Measurements from ENCODE around the gene FAM98B. TPM values are rescaled to one million over a fixed set of nuclear protein-coding genes. Genes with fewer than 3 reads are reported as not detected.
"Not testable (repeated sequence)": the region's sequence is repeated elsewhere in the genome, so short reads cannot be mapped to it uniquely, and the experiment has no call there.

Gene FAM98B
- 4.7 and 6.6 TPM in 2 replicates for total RNA-seq
- polyA plus RNA-seq (2012), result 7.8 TPM

DNA sequence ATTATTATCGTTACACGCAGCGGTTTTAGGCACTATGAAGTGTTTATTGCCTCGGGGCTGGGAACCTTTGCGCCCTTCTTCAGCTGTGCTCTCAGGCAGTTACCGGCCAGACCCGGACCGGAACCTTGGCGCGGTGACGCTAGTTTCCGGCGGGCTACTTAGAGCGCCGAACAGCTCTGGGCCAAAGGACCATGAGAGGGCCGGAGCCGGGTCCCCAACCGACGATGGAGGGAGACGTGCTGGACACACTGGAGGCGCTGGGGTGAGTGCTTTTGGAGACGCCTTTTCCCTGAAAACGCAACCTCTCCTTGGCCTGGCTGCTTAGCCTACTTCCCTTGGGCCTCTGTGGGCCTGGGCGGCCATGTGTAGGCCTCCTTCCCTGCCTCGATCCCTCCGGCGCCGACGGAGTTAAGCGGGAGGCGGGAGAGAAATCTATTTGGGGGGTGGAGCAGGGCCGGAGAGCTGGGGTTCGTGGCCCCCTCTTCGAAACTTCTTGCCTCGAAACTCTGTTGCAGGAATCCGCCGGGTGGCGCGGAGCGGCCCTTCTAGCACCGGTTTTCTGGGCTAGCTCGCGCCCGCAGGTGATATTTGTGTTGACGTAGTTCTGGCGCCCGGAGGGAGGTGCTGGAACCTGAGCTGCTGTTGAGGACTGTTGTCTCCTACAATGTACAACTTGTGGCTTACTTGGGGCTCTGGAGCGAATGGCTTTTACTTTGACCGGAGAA, at the start of gene FAM98B:
TSS of gene FAM98B (plus strand) at position 157 of the 725 bp plus-strand sequence. CDS start at position 192, 35 bp downstream.
- peak; percentile 95 for DNase-seq (ENCODE audit: low read depth)

- no peak for DNase-seq (ENCODE audit: low read depth)
These were observed 47.5 kb upstream of the FAM98B start for GRCh38 chr15:38406436-38406835.

DNA sequence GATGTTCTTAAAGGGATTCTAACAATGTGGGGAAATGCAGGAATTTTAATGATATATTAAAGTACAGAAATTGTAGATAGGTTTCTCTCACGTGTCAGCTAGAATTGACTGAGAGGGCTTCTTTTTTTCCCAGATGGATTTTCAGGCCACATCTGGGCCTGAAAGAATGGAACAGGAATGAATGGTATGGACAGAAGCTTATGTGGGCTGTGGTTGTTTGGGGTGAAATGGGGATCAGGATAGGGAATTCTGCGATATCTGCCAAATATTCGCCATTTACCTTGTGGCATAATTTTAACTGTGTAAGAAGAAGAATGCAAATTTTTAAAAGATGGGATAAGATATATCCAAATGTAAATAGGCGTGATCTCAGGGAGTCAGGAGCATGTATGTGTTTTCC, 45.4 kb upstream of the FAM98B start:
- no peak for DNase-seq (ENCODE audit: low read depth)

GRCh38 chr15:38411902-38412301, 42.0 kb upstream of the FAM98B start:
- no peak for DNase-seq (ENCODE audit: low read depth)

DNA sequence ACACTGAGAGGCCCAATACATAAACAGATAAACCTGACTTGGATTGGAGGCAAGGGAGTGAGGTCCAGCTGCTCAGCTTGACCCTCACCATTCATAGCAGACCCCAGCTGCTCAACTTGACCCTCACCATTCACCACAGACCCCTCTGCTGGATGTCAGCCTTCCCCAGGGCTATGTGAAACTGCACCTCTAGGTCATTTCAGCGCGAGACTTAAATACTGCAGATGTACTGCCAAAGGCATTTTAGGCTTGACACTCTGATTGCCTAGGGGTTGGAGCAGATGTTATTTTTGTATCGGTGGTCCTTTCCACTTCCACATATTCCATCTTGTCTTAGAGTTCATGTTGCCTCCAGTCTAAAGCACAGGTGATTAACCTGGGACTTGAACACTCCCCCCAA, 41.5 kb upstream of the FAM98B start:
- DNase-seq (ENCODE audit: low read depth), result no peak

GRCh38 chr15:38414357-38414756, 39.6 kb upstream of the FAM98B start:
- DNase-seq (ENCODE audit: low read depth), result peak; percentile 79

DNA sequence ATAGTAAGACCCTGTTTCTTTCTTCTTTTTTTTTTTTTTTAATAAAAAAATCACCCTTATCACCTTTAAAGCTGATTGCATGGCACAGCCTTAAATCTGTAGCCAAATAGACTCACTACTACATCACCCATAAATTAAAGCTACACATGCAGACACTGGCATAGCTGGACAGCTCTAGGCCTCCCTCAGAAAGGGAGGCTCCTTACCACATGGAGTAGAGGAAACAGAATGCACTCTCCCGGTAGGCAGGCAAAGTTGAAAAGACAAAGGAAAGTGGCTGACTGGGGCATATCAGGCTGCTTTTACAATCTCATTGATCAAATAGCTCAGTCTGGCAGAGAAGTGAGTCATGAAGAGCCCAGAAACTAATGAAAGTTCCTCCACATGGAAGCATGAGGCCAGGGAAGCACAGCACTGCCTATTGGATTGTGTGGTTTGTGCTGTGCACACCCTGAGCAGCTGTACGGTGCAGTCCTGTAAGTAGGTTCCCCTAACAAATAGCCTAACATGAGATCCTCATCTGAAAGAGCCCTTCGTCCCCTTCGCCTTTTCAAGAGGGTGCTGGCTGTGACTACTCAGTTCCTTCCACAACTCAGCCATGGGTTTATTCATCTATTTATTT, 32.7 kb upstream of the FAM98B start:
- DNase-seq (ENCODE audit: low read depth), result no peak

- DNase-seq (ENCODE audit: low read depth), result no peak
These were observed 29.8 kb upstream of the FAM98B start for GRCh38 chr15:38424101-38424552.

- no peak for DNase-seq (ENCODE audit: low read depth)
These were observed 28.7 kb upstream of the FAM98B start for GRCh38 chr15:38425269-38425668.

- DNase-seq (ENCODE audit: low read depth), result no peak
These were observed 26.5 kb upstream of the FAM98B start for GRCh38 chr15:38427380-38427779.

DNA sequence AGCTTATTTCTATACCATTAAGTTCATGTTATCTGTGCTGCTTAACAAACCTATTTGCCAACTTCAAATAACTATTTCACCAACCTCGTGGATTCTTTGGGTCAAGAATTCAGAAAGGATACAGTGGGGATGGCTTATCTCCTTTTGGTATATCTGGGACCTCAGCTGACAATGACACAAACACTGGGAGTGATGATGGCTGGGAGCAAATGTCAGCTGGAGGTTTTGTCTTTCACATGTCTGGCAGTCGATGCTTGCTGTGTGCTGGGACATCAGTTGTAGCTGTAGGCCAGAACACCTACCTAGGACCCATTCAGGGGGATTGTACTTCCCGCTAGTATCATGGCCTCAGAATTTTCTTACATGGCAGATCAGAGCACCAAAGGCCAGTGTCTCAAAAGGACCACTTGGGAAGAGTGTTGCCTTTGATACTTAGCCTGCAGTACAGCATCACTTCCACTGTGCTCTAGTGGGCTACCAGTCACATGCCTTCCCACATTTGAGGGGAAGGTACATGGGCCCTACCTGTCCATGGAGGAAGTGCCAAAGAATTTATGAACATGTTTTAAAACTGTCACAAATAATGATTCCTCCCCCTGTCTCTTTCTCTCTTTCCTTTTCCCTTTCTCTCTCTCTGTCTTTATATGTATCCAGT, 23.7 kb upstream of the FAM98B start:
- peak; percentile 7 for DNase-seq (ENCODE audit: low read depth)

- DNase-seq (ENCODE audit: low read depth), result no peak
These were observed 16.9 kb upstream of the FAM98B start for GRCh38 chr15:38436993-38437392.

DNA sequence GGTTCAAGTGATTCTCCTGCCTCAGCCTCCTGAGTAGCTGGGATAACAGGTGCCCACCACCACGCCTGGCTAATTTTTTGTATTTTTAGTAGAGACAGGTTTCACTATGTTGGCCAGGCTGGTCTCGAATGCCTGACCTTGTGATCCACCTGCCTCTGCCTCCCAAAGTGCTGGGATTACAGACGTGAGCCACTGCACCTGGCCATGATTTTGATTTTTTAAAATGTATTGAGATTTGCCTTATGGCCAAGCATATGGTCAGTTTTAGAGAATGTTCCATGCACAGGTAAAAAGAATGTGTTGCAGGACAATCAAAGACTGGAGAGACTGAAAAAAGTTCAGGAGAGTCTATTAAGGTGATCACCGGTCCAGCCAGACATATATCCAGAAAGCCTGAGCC, 16.3 kb upstream of the FAM98B start:
- DNase-seq (ENCODE audit: low read depth), result not testable (repeated sequence)

- DNase-seq (ENCODE audit: low read depth), result no peak
These were observed 15.6 kb upstream of the FAM98B start for GRCh38 chr15:38438031-38438986.

DNA sequence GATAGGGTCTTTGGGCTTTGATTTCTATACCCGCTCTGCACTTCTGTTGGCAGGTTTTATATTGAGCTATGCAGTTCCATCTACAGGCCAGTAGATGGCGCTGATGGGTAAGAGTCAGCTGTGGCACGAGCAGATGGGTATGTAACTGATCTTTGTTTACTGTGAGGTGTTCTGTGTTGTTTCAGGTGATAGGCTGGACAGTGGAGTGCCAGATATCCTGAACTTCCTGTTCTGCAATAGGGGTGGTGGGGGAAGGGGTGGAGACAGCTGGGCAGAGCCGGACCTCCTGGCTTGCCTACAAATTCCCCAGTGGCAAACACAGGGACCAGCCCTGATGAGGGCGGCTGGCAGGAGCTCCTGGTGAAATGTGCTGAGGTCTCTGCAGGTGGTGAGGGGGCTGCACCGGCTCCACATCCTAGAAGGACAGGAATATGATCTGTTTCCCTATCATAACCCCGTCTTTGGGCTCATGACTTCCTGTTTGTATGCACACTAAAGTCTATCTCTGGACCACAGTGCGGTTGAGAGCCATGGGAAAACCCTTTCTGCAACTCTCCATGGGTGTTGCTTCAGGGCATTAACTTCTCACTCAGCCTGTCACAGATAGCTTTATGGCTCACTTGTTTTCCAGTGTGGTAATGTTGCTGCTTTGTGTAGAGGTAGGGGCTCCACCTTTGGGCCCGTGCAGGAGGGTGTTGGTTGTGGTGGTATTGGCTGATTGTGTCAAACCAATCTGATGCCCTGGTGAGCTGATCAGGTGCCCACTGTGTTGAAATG, 13.4 kb upstream of the FAM98B start:
- DNase-seq (ENCODE audit: low read depth), result peak; percentile 64

- DNase-seq (ENCODE audit: low read depth), result no peak
These were observed 12.8 kb upstream of the FAM98B start for GRCh38 chr15:38441130-38441519.

- no peak for DNase-seq (ENCODE audit: low read depth)
These were observed 766 bp downstream of the FAM98B start for GRCh38 chr15:38454696-38455090.

DNA sequence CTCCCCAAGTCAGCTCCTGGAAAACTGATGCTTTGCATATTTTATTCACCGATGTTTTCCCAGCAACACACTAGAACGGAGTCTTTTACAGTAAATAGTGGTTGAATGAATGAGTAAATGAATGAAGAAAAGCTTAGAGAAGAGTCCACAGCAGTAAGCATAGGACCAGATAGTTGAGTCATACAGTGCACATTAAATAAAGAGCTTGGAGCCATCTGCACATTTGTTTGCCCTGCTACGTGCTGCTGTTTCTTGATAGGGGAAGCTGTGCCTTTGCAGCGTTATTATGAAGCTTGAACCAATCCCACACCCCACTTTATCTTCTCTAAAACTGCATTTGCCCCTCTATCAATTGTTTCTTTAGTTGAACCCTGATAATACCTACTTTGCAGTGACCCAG, 1.2 kb downstream of the FAM98B start:
- no peak for DNase-seq (ENCODE audit: low read depth)

DNA sequence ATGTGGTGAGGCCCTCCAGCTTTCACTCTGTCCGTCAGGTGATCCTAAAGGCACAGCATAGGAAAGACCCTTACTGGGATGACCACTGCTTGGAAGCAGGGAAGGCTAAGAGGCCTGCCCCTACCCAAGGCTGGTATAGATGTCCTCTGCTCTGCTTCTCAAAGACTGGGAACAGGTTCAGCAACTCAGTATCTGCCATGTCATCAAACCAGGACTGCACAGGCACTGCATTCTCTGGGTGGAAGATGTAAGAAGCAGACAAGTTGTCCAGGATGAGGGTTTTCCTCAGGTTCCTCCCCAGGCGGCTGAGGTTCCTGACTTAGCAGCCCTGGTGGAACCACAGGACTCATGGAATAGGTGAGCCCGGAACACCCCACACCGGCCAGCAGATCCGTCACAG, 4.7 kb downstream of the FAM98B start:
- no peak for DNase-seq (ENCODE audit: low read depth)

GRCh38 chr15:38459480-38459879, 5.6 kb downstream of the FAM98B start:
- DNase-seq (ENCODE audit: low read depth), result no peak

Measured in myocyte (in vitro differentiated cells).